Measurements from ENCODE around the gene PGBD5. TPM values are rescaled to one million over a fixed set of nuclear protein-coding genes. Genes with fewer than 3 reads are reported as not detected.

PGBD5 gene
- total RNA-seq, 1 experiment from 2014 or later, result 37.8 TPM

- Mint-ChIP-seq H3K27ac (ENCODE audit: unreplicated experiment) (no peak overlapping the region), H3K9me3 (ENCODE audit: low read depth, unreplicated experiment) (no peaks in the 10 kb centered on the region), H3K4me1 (ENCODE audit: low read depth, unreplicated experiment) (no peaks in the 10 kb centered on the region), H3K4me3 (ENCODE audit: low read depth, unreplicated experiment) (no peak overlapping the region), H3K27me3 (ENCODE audit: unreplicated experiment) (no peaks in the 10 kb centered on the region), H3K36me3 (ENCODE audit: insufficient read depth, unreplicated experiment) (peaks cover 10% of the 10 kb centered on the region)
- DNase-seq, result no peak
- intact Hi-C loops (cut with micrococcal nuclease; ENCODE audit: unreplicated experiment), result no loop called here
- TF ChIP-seq CTCF (IDR thresholded peaks at IDR 0.05; ENCODE audit: unreplicated experiment), result no peak
- CTCF ChIA-PET, result interaction anchor here (0.6 kb wide), 1 partner anchor 952 kb away, joined by 3 read pairs; no protein-coding TSS in a partner anchor
- BruUV-seq (replicated peaks), result no TSS peak
These were observed 35.8 kb downstream of the PGBD5 start for GRCh38 chr1:230390371-230390770.

- Mint-ChIP-seq H3K4me3 (ENCODE audit: low read depth, unreplicated experiment) (no peak overlapping the region), H3K27me3 (ENCODE audit: unreplicated experiment) (no peaks in the 10 kb centered on the region), H3K27ac (ENCODE audit: unreplicated experiment) (no peak overlapping the region), H3K4me1 (ENCODE audit: low read depth, unreplicated experiment) (peaks cover 1% of the 10 kb centered on the region), H3K9me3 (ENCODE audit: low read depth, unreplicated experiment) (no peaks in the 10 kb centered on the region), H3K36me3 (ENCODE audit: insufficient read depth, unreplicated experiment) (peaks cover 10% of the 10 kb centered on the region)
- DNase-seq, result no peak
- intact Hi-C loops (cut with micrococcal nuclease; ENCODE audit: unreplicated experiment), result no loop called here
- no peak for TF ChIP-seq CTCF (IDR thresholded peaks at IDR 0.05; ENCODE audit: unreplicated experiment)
- BruUV-seq (replicated peaks), result no TSS peak
- CTCF ChIA-PET, result no interaction called here
These were observed 38.3 kb downstream of the PGBD5 start for GRCh38 chr1:230387876-230388275.

- no peaks in the 10 kb centered on the region for H3K27me3 Mint-ChIP-seq (ENCODE audit: unreplicated experiment)
- no peak for TF ChIP-seq CTCF (IDR thresholded peaks at IDR 0.05; ENCODE audit: unreplicated experiment)
- H3K27ac Mint-ChIP-seq (ENCODE audit: unreplicated experiment), result no peak overlapping the region
- H3K36me3 Mint-ChIP-seq (ENCODE audit: insufficient read depth, unreplicated experiment), result peaks cover 10% of the 10 kb centered on the region
- BruUV-seq (replicated peaks), result no TSS peak
- CTCF ChIA-PET, result no interaction called here
- H3K4me3 Mint-ChIP-seq (ENCODE audit: low read depth, unreplicated experiment), result no peak overlapping the region
- DNase-seq, result no peak
- no peaks in the 10 kb centered on the region for H3K9me3 Mint-ChIP-seq (ENCODE audit: low read depth, unreplicated experiment)
- H3K4me1 Mint-ChIP-seq (ENCODE audit: low read depth, unreplicated experiment), result peaks cover 7% of the 10 kb centered on the region
- intact Hi-C loops (cut with micrococcal nuclease; ENCODE audit: unreplicated experiment), result no loop called here
These were observed 38.8 kb downstream of the PGBD5 start for GRCh38 chr1:230387296-230387695.

- Mint-ChIP-seq H3K27ac (ENCODE audit: unreplicated experiment) (no peak overlapping the region), H3K36me3 (ENCODE audit: insufficient read depth, unreplicated experiment) (peaks cover 16% of the 10 kb centered on the region), H3K9me3 (ENCODE audit: low read depth, unreplicated experiment) (no peaks in the 10 kb centered on the region), H3K4me1 (ENCODE audit: low read depth, unreplicated experiment) (peaks cover 12% of the 10 kb centered on the region), H3K4me3 (ENCODE audit: low read depth, unreplicated experiment) (no peak overlapping the region), H3K27me3 (ENCODE audit: unreplicated experiment) (no peaks in the 10 kb centered on the region)
- DNase-seq, result no peak
- no peak for TF ChIP-seq CTCF (IDR thresholded peaks at IDR 0.05; ENCODE audit: unreplicated experiment)
- intact Hi-C loops (cut with micrococcal nuclease; ENCODE audit: unreplicated experiment), result no loop called here
- CTCF ChIA-PET, result no interaction called here
- no TSS peak for BruUV-seq (replicated peaks)
These were observed 39.4 kb downstream of the PGBD5 start for GRCh38 chr1:230386637-230387262.
